Upper lobe of left lung (tissue), 6 donors: ENCODE data around the gene USP15. TPM values are rescaled to one million over a fixed set of nuclear protein-coding genes. Genes with fewer than 3 reads are reported as not detected.

Experiments used
- ATAC-seq, 2 donors: fragments of 200-7000 bp; cut with Tn5 transposase; one replicate each; pipeline ENCODE4 v1.9.1; 2022; ENCODE audit warnings: mild to moderate bottlenecking in 2 of 2, moderate library complexity in 2 of 2; ENCODE audit not compliant: low FRiP score in 2 of 2
- DNase-seq, 2 donors: peaks; one replicate each; pipeline ENCODE4 v3.0.0-alpha.2; 2019 to 2020
- H3K27ac ChIP-seq, 4 donors: fragments of 200-600 bp; sonication (generic); one replicate each; pipeline ENCODE4 v1.5.1; 2016 to 2019
- H3K27me3 ChIP-seq, 4 donors: fragments of 200-600 bp; sonication (generic); one replicate each; pipeline ENCODE4 v1.5.1; 2017 to 2019
- H3K36me3 ChIP-seq, 4 donors: fragments of 200-600 bp; sonication (generic); one replicate each; pipeline ENCODE4 v1.5.1; 2016 to 2019
- H3K4me1 ChIP-seq, 4 donors: fragments of 200-600 bp; sonication (generic); one replicate each; pipeline ENCODE4 v1.5.1; 2018 to 2019
- H3K4me3 ChIP-seq, 4 donors: fragments of 200-600 bp; sonication (generic); one replicate each; pipeline ENCODE4 v1.5.1; 2017 to 2019; ENCODE audit warnings: mild to moderate bottlenecking in 2 of 4, moderate library complexity in 1 of 4
- H3K9me3 ChIP-seq, 4 donors: fragments of 200-600 bp; sonication (generic); one replicate each; pipeline ENCODE4 v1.5.1; 2018 to 2019
- EP300 ChIP-seq, 4 donors: sonication (generic); formaldehyde crosslinking; IDR thresholded peaks; one replicate each; pipeline ENCODE4 v1.5.1; 2017; ENCODE audit warnings: antibody characterized with exemption in 4 of 4, control low read depth in 2 of 4
- POLR2A ChIP-seq, 4 donors: fragments of 450-650 bp; IDR thresholded peaks; one replicate each; pipeline ENCODE4 v1.5.1; 2016 to 2017; ENCODE audit warnings: antibody characterized with exemption in 4 of 4, mild to moderate bottlenecking in 2 of 4
- POLR2AphosphoS5 ChIP-seq, 2 donors: sonication (generic); formaldehyde crosslinking; IDR thresholded peaks; one replicate each; pipeline ENCODE4 v1.5.1; 2017; ENCODE audit warnings: antibody characterized with exemption in 2 of 2
- WGBS, 2 donors: methylation state at CpG; one replicate each; pipeline ENCODE4 v1.1.5; 2017 to 2018; 5-methylcytosine and 5-hydroxymethylcytosine counted together
- total RNA-seq, 6 donors: library from RNA; depleted of rRNA in 4 of 6; stranded (reverse); fragments of >200 nt in 4 of 6; gene quantifications; one replicate each; pipeline versions ENCODE4 v1.1.0 to v1.2.1, GENCODE V29; 2016 to 2021
- TF ChIP-seq, protein P1 (sequence below), 6 experiments: fragments of 450-650 bp in 4 of 6; fragments of 200-600 bp in 2 of 6; sonication (generic) in 2 of 6; IDR thresholded peaks; one replicate each; pipeline ENCODE4 v1.5.1; 2016 to 2019; ENCODE audit warnings: antibody characterized with exemption in 6 of 6
- donor health status: DM: no; HTN: no; CAD: no; lungs with moderate emphysema.
- donor health status: DM: no; HTN: yes; CAD: no; lungs with severe emphysema.

USP15 gene
- total RNA-seq, 6 donors from 2014 or later = 66.5 to 239 (median 81.2) TPM

DNA sequence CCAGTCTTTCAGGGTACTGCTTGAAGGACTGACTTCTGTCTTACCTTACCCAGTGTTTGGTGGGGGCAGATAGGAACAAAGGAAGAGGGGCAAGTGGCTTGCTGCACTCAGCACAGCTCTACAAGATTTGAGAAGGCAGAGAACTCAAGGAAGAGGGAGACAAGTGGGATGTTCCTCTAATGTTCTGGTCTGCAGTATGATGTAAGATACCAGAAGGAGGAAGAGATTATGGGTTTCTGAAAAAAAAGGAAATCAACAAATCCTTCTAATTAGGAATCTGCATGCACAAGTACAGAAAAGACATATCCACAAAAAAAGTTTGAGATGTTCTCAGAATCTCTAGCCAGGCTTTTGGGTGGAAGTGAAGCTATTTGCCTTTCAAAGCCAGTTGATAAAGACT, 37.1 kb downstream of the USP15 start:
- Histone ChIP-seq H3K27ac (no peak overlapping the region), H3K27me3 (no peaks in the 10 kb centered on the region), H3K36me3 (peaks cover 0 to 24% (median 13%) of the 10 kb centered on the region in 4 donors), H3K4me3 (no peak overlapping the region), H3K4me1 (peaks cover 3 to 9% (median 4%) of the 10 kb centered on the region in 4 donors), H3K9me3 (no peaks in the 10 kb centered on the region)
- DNase-seq (no peak), ATAC-seq (peak; percentile 19 to 40)
- TF ChIP-seq, protein P1, sequence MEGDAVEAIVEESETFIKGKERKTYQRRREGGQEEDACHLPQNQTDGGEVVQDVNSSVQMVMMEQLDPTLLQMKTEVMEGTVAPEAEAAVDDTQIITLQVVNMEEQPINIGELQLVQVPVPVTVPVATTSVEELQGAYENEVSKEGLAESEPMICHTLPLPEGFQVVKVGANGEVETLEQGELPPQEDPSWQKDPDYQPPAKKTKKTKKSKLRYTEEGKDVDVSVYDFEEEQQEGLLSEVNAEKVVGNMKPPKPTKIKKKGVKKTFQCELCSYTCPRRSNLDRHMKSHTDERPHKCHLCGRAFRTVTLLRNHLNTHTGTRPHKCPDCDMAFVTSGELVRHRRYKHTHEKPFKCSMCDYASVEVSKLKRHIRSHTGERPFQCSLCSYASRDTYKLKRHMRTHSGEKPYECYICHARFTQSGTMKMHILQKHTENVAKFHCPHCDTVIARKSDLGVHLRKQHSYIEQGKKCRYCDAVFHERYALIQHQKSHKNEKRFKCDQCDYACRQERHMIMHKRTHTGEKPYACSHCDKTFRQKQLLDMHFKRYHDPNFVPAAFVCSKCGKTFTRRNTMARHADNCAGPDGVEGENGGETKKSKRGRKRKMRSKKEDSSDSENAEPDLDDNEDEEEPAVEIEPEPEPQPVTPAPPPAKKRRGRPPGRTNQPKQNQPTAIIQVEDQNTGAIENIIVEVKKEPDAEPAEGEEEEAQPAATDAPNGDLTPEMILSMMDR (IDR thresholded peaks at IDR 0.05) = no peak
- TF ChIP-seq POLR2AphosphoS5 (IDR thresholded peaks at IDR 0.05) = no peak
- no peak for TF ChIP-seq POLR2A (IDR thresholded peaks at IDR 0.05)

DNA sequence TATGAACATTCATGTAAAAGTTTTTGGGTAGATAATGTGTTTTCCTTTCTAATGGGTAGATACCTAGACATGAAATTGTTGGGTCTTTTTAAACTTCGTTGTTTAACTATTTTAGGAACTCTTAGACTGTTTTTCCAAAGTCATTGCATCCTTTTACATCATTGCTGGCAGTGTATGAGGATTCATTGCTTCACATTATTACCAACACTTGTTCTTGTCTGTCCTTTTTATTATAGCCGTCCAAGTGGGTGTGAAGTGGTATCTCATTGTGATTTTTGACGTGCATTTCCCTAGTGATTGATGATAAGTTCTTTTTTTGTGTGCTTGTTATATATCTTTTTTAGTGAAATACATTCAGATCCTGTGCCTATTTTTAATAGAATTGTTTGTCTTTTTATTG, 39.4 kb downstream of the USP15 start:
- Histone ChIP-seq H3K4me3 (no peak overlapping the region), H3K36me3 (peaks cover 8 to 43% (median 28%) of the 10 kb centered on the region in 4 donors), H3K27ac (no peak overlapping the region), H3K27me3 (no peaks in the 10 kb centered on the region), H3K4me1 (peaks cover 0 to 3% (median 1%) of the 10 kb centered on the region in 4 donors), H3K9me3 (peaks cover 0 to 4% (median 2%) of the 10 kb centered on the region in 4 donors)
- ATAC-seq (no peak), DNase-seq (no peak)
- TF ChIP-seq POLR2A (IDR thresholded peaks at IDR 0.05) (no peak), EP300 (IDR thresholded peaks at IDR 0.05) (no peak), POLR2AphosphoS5 (IDR thresholded peaks at IDR 0.05) (no peak)
- TF ChIP-seq, protein P1 (IDR thresholded peaks at IDR 0.05) = no peak
- WGBS, 2 donors = 68 to 73% methylated on average over 3 of the region's 3 CpGs

DNA sequence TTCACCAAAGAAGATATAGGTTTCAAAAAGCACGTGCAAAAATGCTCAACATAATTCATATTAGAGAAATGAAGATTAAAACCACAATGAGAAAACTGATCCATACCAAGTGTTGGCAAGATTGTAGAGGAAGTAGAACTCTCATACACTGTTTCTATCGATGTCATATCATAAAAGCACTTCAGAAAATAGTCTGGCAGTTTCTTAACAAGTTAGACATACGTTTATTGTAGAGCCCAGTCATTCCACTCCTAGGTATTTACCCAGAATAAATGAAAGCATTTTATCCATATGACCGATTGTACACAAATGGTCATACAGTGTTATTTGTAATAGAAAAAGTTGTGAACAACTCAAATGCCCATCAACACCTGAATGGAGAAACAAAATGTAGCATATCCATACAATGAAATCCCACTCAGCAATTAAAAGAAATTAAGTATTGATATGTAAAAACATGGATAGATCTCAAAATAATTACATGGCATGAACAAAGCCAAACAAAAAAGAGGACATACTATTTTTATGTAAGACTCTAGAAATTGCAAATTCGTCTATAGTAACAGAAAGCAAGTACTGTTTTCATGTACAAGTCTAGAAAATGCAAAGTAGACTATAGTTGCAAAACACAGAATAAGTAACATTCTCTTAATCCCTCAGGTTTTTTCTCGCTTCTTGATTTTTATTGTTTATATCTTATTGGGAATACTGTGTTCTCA, 41.0 kb downstream of the USP15 start:
- H3K9me3 ChIP-seq = peaks cover 0 to 4% (median 2%) of the 10 kb centered on the region in 4 donors
- H3K27me3 ChIP-seq = no peaks in the 10 kb centered on the region
- H3K27ac ChIP-seq = no peak overlapping the region
- ATAC-seq (no peak), DNase-seq (no peak)
- no peak overlapping the region for H3K4me3 ChIP-seq
- 70 to 80% methylated on average over 6 of the region's 6 CpGs for WGBS, 2 donors
- H3K36me3 ChIP-seq = peaks cover 9 to 42% (median 25%) of the 10 kb centered on the region in 4 donors
- TF ChIP-seq, protein P1 (IDR thresholded peaks at IDR 0.05) = no peak
- TF ChIP-seq POLR2A (IDR thresholded peaks at IDR 0.05) (no peak), EP300 (IDR thresholded peaks at IDR 0.05) (no peak), POLR2AphosphoS5 (IDR thresholded peaks at IDR 0.05) (no peak)
- peaks cover 0 to 3% (median 0%) of the 10 kb centered on the region in 4 donors for H3K4me1 ChIP-seq

DNA sequence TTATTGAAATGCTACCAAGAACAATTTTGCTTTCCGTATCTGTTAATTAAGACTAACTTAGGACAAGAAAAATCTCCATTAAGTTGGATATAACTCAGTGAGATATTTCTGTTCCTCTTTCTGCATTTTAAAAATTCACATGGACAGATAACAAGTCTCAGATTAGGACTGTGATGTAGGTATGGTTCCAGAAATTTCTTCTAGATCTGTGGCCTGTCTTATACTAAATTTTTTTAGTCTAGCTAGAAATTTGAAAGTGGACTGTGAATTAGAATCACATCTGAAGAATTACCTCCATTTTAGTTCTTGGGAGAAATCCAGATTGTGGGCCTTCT, 41.6 kb downstream of the USP15 start:
- DNase-seq = no peak
- Histone ChIP-seq H3K36me3 (peaks cover 9 to 45% (median 25%) of the 10 kb centered on the region in 4 donors), H3K27me3 (no peaks in the 10 kb centered on the region), H3K9me3 (peaks cover 0 to 4% (median 2%) of the 10 kb centered on the region in 4 donors), H3K27ac (no peak overlapping the region), H3K4me3 (no peak overlapping the region), H3K4me1 (peaks cover 0 to 3% (median 0%) of the 10 kb centered on the region in 4 donors)
- no peak for ATAC-seq
- WGBS, 2 donors = 93 to 97% methylated on average over 1 of the region's 1 CpG
- TF ChIP-seq EP300 (IDR thresholded peaks at IDR 0.05) = no peak
- TF ChIP-seq, protein P1 (IDR thresholded peaks at IDR 0.05) = no peak
- TF ChIP-seq POLR2AphosphoS5 (IDR thresholded peaks at IDR 0.05) = no peak
- TF ChIP-seq POLR2A (IDR thresholded peaks at IDR 0.05) = no peak

DNA sequence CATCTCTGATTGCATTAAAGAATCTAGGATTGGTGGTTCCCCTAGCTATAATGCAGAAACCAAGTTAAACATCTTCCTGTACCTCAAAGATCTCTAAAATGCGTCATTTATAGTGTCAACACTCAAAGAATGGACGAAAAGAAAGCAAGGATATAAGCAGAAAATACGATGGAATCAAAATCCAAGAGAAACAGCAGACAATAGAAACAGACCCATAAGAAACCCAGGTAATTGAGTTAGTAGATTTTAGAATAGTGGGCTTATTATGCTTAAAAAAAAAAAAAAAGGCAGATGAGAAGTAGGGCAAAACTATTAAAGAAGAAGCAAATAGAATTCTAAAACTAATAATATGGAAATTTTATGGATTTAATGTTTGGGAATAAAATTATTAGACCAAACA, 44.4 kb downstream of the USP15 start:
- H3K36me3 ChIP-seq = peaks cover 9 to 48% (median 28%) of the 10 kb centered on the region in 4 donors
- no peak overlapping the region for H3K27ac ChIP-seq
- H3K27me3 ChIP-seq = no peaks in the 10 kb centered on the region
- H3K4me1 ChIP-seq = peaks cover 0 to 1% (median 0%) of the 10 kb centered on the region in 4 donors
- DNase-seq (no peak), ATAC-seq (no peak)
- H3K4me3 ChIP-seq = no peak overlapping the region
- WGBS, 2 donors = 97 to 98% methylated on average over 3 of the region's 3 CpGs
- peaks cover 0 to 4% (median 2%) of the 10 kb centered on the region in 4 donors for H3K9me3 ChIP-seq
- TF ChIP-seq EP300 (IDR thresholded peaks at IDR 0.05) (no peak), POLR2A (IDR thresholded peaks at IDR 0.05) (no peak), POLR2AphosphoS5 (IDR thresholded peaks at IDR 0.05) (no peak)
- TF ChIP-seq, protein P1 (IDR thresholded peaks at IDR 0.05) = no peak
